HL-60 (cell line): ENCODE measurements around the gene KLC4.

Experiments
- GABPA ChIP-seq: IDR thresholded peaks from 2 replicates; pipeline ENCODE4 v1.6.1; 2012; ENCODE audit warnings: low read depth
- POLR2AphosphoS5 ChIP-seq: IDR thresholded peaks from 2 replicates; pipeline ENCODE4 v1.6.1; 2012; ENCODE audit warnings: low read depth
- TF ChIP-seq, protein P1 (sequence below): IDR thresholded peaks from one replicate; pipeline ENCODE4 v1.5.1; 2011; ENCODE audit warnings: low read length, control low read depth, inconsistent platforms; ENCODE audit not compliant: insufficient read depth
- TF ChIP-seq, protein P2 (sequence below): IDR thresholded peaks from 2 replicates; pipeline ENCODE4 v1.6.1; 2012; ENCODE audit warnings: low read depth; ENCODE audit not compliant: insufficient replicate concordance

DNA sequence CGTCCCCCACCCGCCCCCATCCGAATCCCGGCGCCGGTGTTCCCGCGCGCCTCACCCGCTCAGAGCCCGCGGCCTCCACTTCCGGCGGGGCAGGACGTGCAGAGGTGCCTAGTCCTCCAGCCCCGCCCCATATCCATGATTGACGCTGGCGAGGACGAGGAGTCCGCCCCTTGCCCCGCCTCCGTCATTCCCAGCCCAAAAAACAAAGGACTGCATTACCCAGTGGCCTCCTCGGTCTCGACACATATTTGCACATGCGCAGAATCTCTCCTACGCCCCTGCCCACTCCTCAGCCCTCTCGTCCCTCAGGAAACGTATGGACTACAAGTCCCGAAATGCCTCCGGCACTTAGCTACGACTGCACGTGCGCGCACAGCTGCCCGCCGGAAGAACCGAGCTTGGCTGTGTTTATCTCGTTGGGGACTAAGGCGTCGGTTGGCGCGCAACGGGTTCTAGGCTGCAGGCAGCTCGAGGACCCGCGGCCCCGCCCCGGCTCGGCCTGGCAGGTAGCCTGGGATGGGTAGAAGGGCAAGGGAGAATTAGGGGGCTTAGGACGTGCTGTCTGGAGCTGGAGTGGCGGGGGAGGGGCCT is 45.5 kb upstream of the KLC4 start, which contains the start of the genes KLHDC3 and MEA1:
- TF ChIP-seq, protein P1, sequence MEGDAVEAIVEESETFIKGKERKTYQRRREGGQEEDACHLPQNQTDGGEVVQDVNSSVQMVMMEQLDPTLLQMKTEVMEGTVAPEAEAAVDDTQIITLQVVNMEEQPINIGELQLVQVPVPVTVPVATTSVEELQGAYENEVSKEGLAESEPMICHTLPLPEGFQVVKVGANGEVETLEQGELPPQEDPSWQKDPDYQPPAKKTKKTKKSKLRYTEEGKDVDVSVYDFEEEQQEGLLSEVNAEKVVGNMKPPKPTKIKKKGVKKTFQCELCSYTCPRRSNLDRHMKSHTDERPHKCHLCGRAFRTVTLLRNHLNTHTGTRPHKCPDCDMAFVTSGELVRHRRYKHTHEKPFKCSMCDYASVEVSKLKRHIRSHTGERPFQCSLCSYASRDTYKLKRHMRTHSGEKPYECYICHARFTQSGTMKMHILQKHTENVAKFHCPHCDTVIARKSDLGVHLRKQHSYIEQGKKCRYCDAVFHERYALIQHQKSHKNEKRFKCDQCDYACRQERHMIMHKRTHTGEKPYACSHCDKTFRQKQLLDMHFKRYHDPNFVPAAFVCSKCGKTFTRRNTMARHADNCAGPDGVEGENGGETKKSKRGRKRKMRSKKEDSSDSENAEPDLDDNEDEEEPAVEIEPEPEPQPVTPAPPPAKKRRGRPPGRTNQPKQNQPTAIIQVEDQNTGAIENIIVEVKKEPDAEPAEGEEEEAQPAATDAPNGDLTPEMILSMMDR, result no peak
- TF ChIP-seq GABPA (peak; percentile 73), POLR2AphosphoS5 (peak; percentile 59; the same call in 1 of the 2 replicates)
- TF ChIP-seq, protein P2, sequence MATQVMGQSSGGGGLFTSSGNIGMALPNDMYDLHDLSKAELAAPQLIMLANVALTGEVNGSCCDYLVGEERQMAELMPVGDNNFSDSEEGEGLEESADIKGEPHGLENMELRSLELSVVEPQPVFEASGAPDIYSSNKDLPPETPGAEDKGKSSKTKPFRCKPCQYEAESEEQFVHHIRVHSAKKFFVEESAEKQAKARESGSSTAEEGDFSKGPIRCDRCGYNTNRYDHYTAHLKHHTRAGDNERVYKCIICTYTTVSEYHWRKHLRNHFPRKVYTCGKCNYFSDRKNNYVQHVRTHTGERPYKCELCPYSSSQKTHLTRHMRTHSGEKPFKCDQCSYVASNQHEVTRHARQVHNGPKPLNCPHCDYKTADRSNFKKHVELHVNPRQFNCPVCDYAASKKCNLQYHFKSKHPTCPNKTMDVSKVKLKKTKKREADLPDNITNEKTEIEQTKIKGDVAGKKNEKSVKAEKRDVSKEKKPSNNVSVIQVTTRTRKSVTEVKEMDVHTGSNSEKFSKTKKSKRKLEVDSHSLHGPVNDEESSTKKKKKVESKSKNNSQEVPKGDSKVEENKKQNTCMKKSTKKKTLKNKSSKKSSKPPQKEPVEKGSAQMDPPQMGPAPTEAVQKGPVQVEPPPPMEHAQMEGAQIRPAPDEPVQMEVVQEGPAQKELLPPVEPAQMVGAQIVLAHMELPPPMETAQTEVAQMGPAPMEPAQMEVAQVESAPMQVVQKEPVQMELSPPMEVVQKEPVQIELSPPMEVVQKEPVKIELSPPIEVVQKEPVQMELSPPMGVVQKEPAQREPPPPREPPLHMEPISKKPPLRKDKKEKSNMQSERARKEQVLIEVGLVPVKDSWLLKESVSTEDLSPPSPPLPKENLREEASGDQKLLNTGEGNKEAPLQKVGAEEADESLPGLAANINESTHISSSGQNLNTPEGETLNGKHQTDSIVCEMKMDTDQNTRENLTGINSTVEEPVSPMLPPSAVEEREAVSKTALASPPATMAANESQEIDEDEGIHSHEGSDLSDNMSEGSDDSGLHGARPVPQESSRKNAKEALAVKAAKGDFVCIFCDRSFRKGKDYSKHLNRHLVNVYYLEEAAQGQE, result no peak
